Activated T-cell treated with anti-CD3 and anti-CD28 coated beads, Interleukin-2, amount 50 U/mL, for 4 hours (primary cell): ENCODE results near the gene WDR93. TPM values are rescaled to one million over a fixed set of nuclear protein-coding genes. Genes with fewer than 3 reads are reported as not detected.

Source experiments
- ATAC-seq, 2 donors: fragments of 200-7000 bp; cut with Tn5 transposase; one replicate each; pipeline ENCODE4 v1.10.0; 2021
- DNase-seq: peaks from one replicate; pipeline ENCODE4 v3.0.0-alpha.2; 2020
- H3K27me3 Mint-ChIP-seq: one replicate; pipeline ENCODE4 v1.8.0; 2021; ENCODE audit warnings: low read depth, mixed read lengths
- H3K36me3 Mint-ChIP-seq: one replicate; pipeline ENCODE4 v1.8.0; 2022; ENCODE audit warnings: mixed read lengths; ENCODE audit not compliant: insufficient read depth
- H3K4me1 Mint-ChIP-seq: one replicate; pipeline ENCODE4 v1.8.0; 2021; ENCODE audit warnings: low read depth, mixed read lengths
- H3K4me3 Mint-ChIP-seq: one replicate; pipeline ENCODE4 v1.8.0; 2021; ENCODE audit warnings: mild to moderate bottlenecking, moderate library complexity, mixed read lengths
- H3K9me3 Mint-ChIP-seq: one replicate; pipeline ENCODE4 v1.8.0; 2021; ENCODE audit warnings: mixed read lengths
- total RNA-seq, 3 donors: library from RNA; stranded (reverse); gene quantifications; one replicate each; pipeline ENCODE4 v1.2.1, GENCODE V29; 2021

The WDR93 gene
- total RNA-seq, 3 donors from 2014 or later = not detected

- ATAC-seq (no peak), DNase-seq (no peak)
- Mint-ChIP-seq H3K27me3 (no peaks in the 10 kb centered on the region), H3K36me3 (no peaks in the 10 kb centered on the region), H3K4me3 (no peak overlapping the region), H3K9me3 (no peaks in the 10 kb centered on the region), H3K4me1 (no peaks in the 10 kb centered on the region)
Measured at GRCh38 chr15:89743011-89743410, 52.4 kb downstream of the WDR93 start.

GRCh38 chr15:89743594-89743993 is 53.0 kb downstream of the WDR93 start:
- Mint-ChIP-seq H3K4me1 (no peaks in the 10 kb centered on the region), H3K36me3 (no peaks in the 10 kb centered on the region), H3K9me3 (no peaks in the 10 kb centered on the region), H3K4me3 (no peak overlapping the region), H3K27me3 (no peaks in the 10 kb centered on the region)
- DNase-seq (no peak), ATAC-seq (no peak)

- H3K27me3 Mint-ChIP-seq = no peaks in the 10 kb centered on the region
- H3K36me3 Mint-ChIP-seq = no peaks in the 10 kb centered on the region
- no peaks in the 10 kb centered on the region for H3K9me3 Mint-ChIP-seq
- ATAC-seq (no peak), DNase-seq (no peak)
- peaks cover 6% of the 10 kb centered on the region for H3K4me1 Mint-ChIP-seq
- H3K4me3 Mint-ChIP-seq = no peak overlapping the region
Measured at GRCh38 chr15:89745131-89745530, 54.5 kb downstream of the WDR93 start.

- H3K9me3 Mint-ChIP-seq = no peaks in the 10 kb centered on the region
- peaks cover 6% of the 10 kb centered on the region for H3K4me1 Mint-ChIP-seq
- no peaks in the 10 kb centered on the region for H3K36me3 Mint-ChIP-seq
Measured at GRCh38 chr15:89745768-89746167, 55.2 kb downstream of the WDR93 start.

GRCh38 chr15:89746386-89746780 is 55.8 kb downstream of the WDR93 start:
- Mint-ChIP-seq H3K9me3 (no peaks in the 10 kb centered on the region), H3K36me3 (no peaks in the 10 kb centered on the region), H3K4me1 (peaks cover 6% of the 10 kb centered on the region), H3K4me3 (no peak overlapping the region), H3K27me3 (no peaks in the 10 kb centered on the region)
- ATAC-seq = no peak
- DNase-seq = no peak

More at GRCh38 chr15:89745768-89746167, 55.2 kb downstream of the WDR93 start:
- Mint-ChIP-seq H3K27me3 (no peaks in the 10 kb centered on the region), H3K4me3 (no peak overlapping the region)
- DNase-seq (no peak), ATAC-seq (no peak)

GRCh38 chr15:89747708-89748682 is 57.4 kb downstream of the WDR93 start:
- DNase-seq = no peak

GRCh38 chr15:89749054-89749453 is 58.4 kb downstream of the WDR93 start:
- DNase-seq = no peak
- H3K27me3 Mint-ChIP-seq = peaks cover 6% of the 10 kb centered on the region

More at GRCh38 chr15:89747708-89748682, 57.4 kb downstream of the WDR93 start:
- Mint-ChIP-seq H3K4me3 (peak overlapping the region; percentile 3), H3K4me1 (peaks cover 6% of the 10 kb centered on the region), H3K9me3 (no peaks in the 10 kb centered on the region), H3K36me3 (no peaks in the 10 kb centered on the region), H3K27me3 (peaks cover 4% of the 10 kb centered on the region)
- no peak for ATAC-seq

GRCh38 chr15:89749526-89749925 is 58.9 kb downstream of the WDR93 start:
- ATAC-seq (no peak), DNase-seq (no peak)
- peaks cover 6% of the 10 kb centered on the region for H3K27me3 Mint-ChIP-seq
- no peaks in the 10 kb centered on the region for H3K36me3 Mint-ChIP-seq
- H3K9me3 Mint-ChIP-seq = no peaks in the 10 kb centered on the region
- peak overlapping the region; percentile 75 for H3K4me3 Mint-ChIP-seq
- H3K4me1 Mint-ChIP-seq = peaks cover 6% of the 10 kb centered on the region

More at GRCh38 chr15:89749054-89749453, 58.4 kb downstream of the WDR93 start:
- ATAC-seq = no peak
- Mint-ChIP-seq H3K36me3 (no peaks in the 10 kb centered on the region), H3K9me3 (no peaks in the 10 kb centered on the region), H3K4me3 (peak overlapping the region; percentile 16), H3K4me1 (peaks cover 6% of the 10 kb centered on the region)

GRCh38 chr15:89749951-89750559 is 59.4 kb downstream of the WDR93 start:
- Mint-ChIP-seq H3K36me3 (no peaks in the 10 kb centered on the region), H3K27me3 (peaks cover 6% of the 10 kb centered on the region), H3K4me1 (peaks cover 6% of the 10 kb centered on the region), H3K4me3 (peak overlapping the region; percentile 75), H3K9me3 (no peaks in the 10 kb centered on the region)
- peak; percentile 4 to 12 for ATAC-seq
- DNase-seq = no peak

GRCh38 chr15:89750560-89751542 is 60.2 kb downstream of the WDR93 start, which contains the start of gene MESP1:
TSS of gene MESP1 (minus strand) at chr15:89751249. CDS start at chr15:89751231, 18 bp downstream.
- peaks cover 13% of the 10 kb centered on the region for H3K27me3 Mint-ChIP-seq
- peak within 1 kb of the TSS; percentile 75 for H3K4me3 Mint-ChIP-seq
- H3K9me3 Mint-ChIP-seq = no peaks in the 10 kb centered on the region
- peaks cover 6% of the 10 kb centered on the region for H3K4me1 Mint-ChIP-seq
- peak; percentile 96 to 98 for ATAC-seq
- peak; percentile 83 for DNase-seq
- H3K36me3 Mint-ChIP-seq = no peaks in the 10 kb centered on the region

- Mint-ChIP-seq H3K4me1 (peaks cover 6% of the 10 kb centered on the region), H3K27me3 (peaks cover 17% of the 10 kb centered on the region), H3K9me3 (no peaks in the 10 kb centered on the region), H3K36me3 (no peaks in the 10 kb centered on the region), H3K4me3 (no peak overlapping the region)
- DNase-seq = no peak
- ATAC-seq = no peak
Measured at GRCh38 chr15:89751748-89752147, 61.1 kb downstream of the WDR93 start.

GRCh38 chr15:89753855-89754254 is 63.2 kb downstream of the WDR93 start:
- Mint-ChIP-seq H3K9me3 (no peaks in the 10 kb centered on the region), H3K27me3 (peaks cover 17% of the 10 kb centered on the region), H3K4me1 (peaks cover 6% of the 10 kb centered on the region), H3K4me3 (no peak overlapping the region), H3K36me3 (no peaks in the 10 kb centered on the region)
- DNase-seq (no peak), ATAC-seq (no peak)

- ATAC-seq = no peak
- H3K4me3 Mint-ChIP-seq = no peak overlapping the region
- H3K4me1 Mint-ChIP-seq = peaks cover 4% of the 10 kb centered on the region
- no peak for DNase-seq
- H3K36me3 Mint-ChIP-seq = no peaks in the 10 kb centered on the region
- H3K27me3 Mint-ChIP-seq = peaks cover 20% of the 10 kb centered on the region
- H3K9me3 Mint-ChIP-seq = no peaks in the 10 kb centered on the region
Measured at GRCh38 chr15:89754361-89755154, 63.9 kb downstream of the WDR93 start.
